NB4 (cell line): ENCODE measurements around the gene SMARCD1.

Source experiments
- DNase-seq: peaks from one replicate; pipeline ENCODE4 v3.0.0; 2010; ENCODE audit warnings: low read depth
- H3K4me3 ChIP-seq: one replicate; pipeline ENCODE4 v1.5.1; 2011; ENCODE audit warnings: mild to moderate bottlenecking, low read depth, low read length, moderate library complexity
- CTCF ChIP-seq: IDR thresholded peaks from one replicate; pipeline ENCODE4 v1.5.1; 2012; ENCODE audit warnings: low read depth, low read length
- MAX ChIP-seq: IDR thresholded peaks from 2 replicates; pipeline ENCODE4 v1.6.1; 2011; ENCODE audit warnings: low read depth, low read length
- MYC ChIP-seq: IDR thresholded peaks from 2 replicates; pipeline ENCODE4 v1.6.1; 2011; ENCODE audit warnings: low read depth, low read length
- POLR2A ChIP-seq: IDR thresholded peaks from 2 replicates; pipeline ENCODE4 v1.6.1; 2011; ENCODE audit warnings: mild to moderate bottlenecking; ENCODE audit not compliant: insufficient read length; ENCODE audit errors: extremely low read depth

SMARCD1 gene

GRCh38 chr12:50106907-50107306 lies 21.8 kb downstream of the SMARCD1 start:
- TF ChIP-seq MYC (no peak), POLR2A (no peak), MAX (no peak), CTCF (no peak)
- H3K4me3 ChIP-seq, result no peak overlapping the region
- DNase-seq, result no peak

GRCh38 chr12:50107416-50108268 lies 22.5 kb downstream of the SMARCD1 start:
- no peak for TF ChIP-seq MAX
- TF ChIP-seq CTCF, result no peak
- no peak overlapping the region for H3K4me3 ChIP-seq
- DNase-seq, result no peak

- DNase-seq, result no peak
- H3K4me3 ChIP-seq, result no peak overlapping the region
- TF ChIP-seq POLR2A (no peak), CTCF (no peak), MYC (no peak), MAX (no peak)
These were observed 24.2 kb downstream of the SMARCD1 start for GRCh38 chr12:50109319-50109718.

- DNase-seq, result peak; percentile 72
- no peak overlapping the region for H3K4me3 ChIP-seq
- no peak for TF ChIP-seq POLR2A
- no peak for TF ChIP-seq CTCF
- TF ChIP-seq MAX, result no peak
- no peak for TF ChIP-seq MYC
These were observed 25.1 kb downstream of the SMARCD1 start for GRCh38 chr12:50110127-50110761.

GRCh38 chr12:50110762-50111351 lies 25.7 kb downstream of the SMARCD1 start:
- no peak overlapping the region for H3K4me3 ChIP-seq
- peak; percentile 57 for DNase-seq
- TF ChIP-seq MYC (no peak), CTCF (no peak), MAX (no peak), POLR2A (no peak)
